ENCODE results near the gene MYO16. TPM values are rescaled to one million over a fixed set of nuclear protein-coding genes. Genes with fewer than 3 reads are reported as not detected.

MYO16 gene
- total RNA-seq, 1 donor from 2014 or later, result 0.49 TPM

- DNase-seq (ENCODE audit: extremely low spot score in 2 of 2), result no peak
- intact Hi-C loops (cut with DNase I), result no loop called here
- H3K9me3 ChIP-seq, result no peaks in the 10 kb centered on the region
- H3K36me3 ChIP-seq, result no peaks in the 10 kb centered on the region
- no peaks in the 10 kb centered on the region for H3K27me3 ChIP-seq
- H3K4me3 ChIP-seq, result no peak overlapping the region
- no peaks in the 10 kb centered on the region for H3K4me1 ChIP-seq
- H3K27ac ChIP-seq, result no peak overlapping the region
- TF ChIP-seq CTCF (IDR thresholded peaks at IDR 0.05), result no peak
- TF ChIP-seq POLR2A (IDR thresholded peaks at IDR 0.05), result no peak
Observed at GRCh38 chr13:108674346-108674745, 44.9 kb downstream of the MYO16 start.

GRCh38 chr13:108674771-108675170, 45.4 kb downstream of the MYO16 start:
- H3K4me1 ChIP-seq, result no peaks in the 10 kb centered on the region
- intact Hi-C loops (cut with DNase I), result no loop called here
- H3K27ac ChIP-seq, result no peak overlapping the region
- no peaks in the 10 kb centered on the region for H3K9me3 ChIP-seq
- no peaks in the 10 kb centered on the region for H3K36me3 ChIP-seq
- no peaks in the 10 kb centered on the region for H3K27me3 ChIP-seq
- TF ChIP-seq POLR2A (IDR thresholded peaks at IDR 0.05), result no peak
- no peak overlapping the region for H3K4me3 ChIP-seq
- no peak for DNase-seq (ENCODE audit: extremely low spot score in 2 of 2)

- intact Hi-C loops (cut with DNase I), result no loop called here
- H3K36me3 ChIP-seq, result no peaks in the 10 kb centered on the region
- DNase-seq (ENCODE audit: extremely low spot score in 2 of 2), result no peak
- H3K9me3 ChIP-seq, result no peaks in the 10 kb centered on the region
- no peaks in the 10 kb centered on the region for H3K27me3 ChIP-seq
- TF ChIP-seq CTCF (IDR thresholded peaks at IDR 0.05), result no peak
- TF ChIP-seq POLR2A (IDR thresholded peaks at IDR 0.05), result no peak
- no peak for TF ChIP-seq POLR2AphosphoS5 (IDR thresholded peaks at IDR 0.05; ENCODE audit: insufficient read depth in 1 of 2, low read depth in 1 of 2)
- H3K27ac ChIP-seq, result no peak overlapping the region
- H3K4me1 ChIP-seq, result no peaks in the 10 kb centered on the region
- H3K4me3 ChIP-seq, result no peak overlapping the region
Observed at GRCh38 chr13:108676620-108677019, 47.2 kb downstream of the MYO16 start.

- no peak overlapping the region for H3K27ac ChIP-seq
- H3K4me3 ChIP-seq, result no peak overlapping the region
- no peak for DNase-seq (ENCODE audit: extremely low spot score in 2 of 2)
- TF ChIP-seq POLR2A (IDR thresholded peaks at IDR 0.05), result no peak
- TF ChIP-seq CTCF (IDR thresholded peaks at IDR 0.05), result no peak
- TF ChIP-seq POLR2AphosphoS5 (IDR thresholded peaks at IDR 0.05; ENCODE audit: insufficient read depth in 1 of 2, low read depth in 1 of 2), result no peak
- H3K27me3 ChIP-seq, result no peaks in the 10 kb centered on the region
- H3K9me3 ChIP-seq, result no peaks in the 10 kb centered on the region
- no peaks in the 10 kb centered on the region for H3K36me3 ChIP-seq
- no peaks in the 10 kb centered on the region for H3K4me1 ChIP-seq
- intact Hi-C loops (cut with DNase I), result no loop called here
Observed at GRCh38 chr13:108677806-108678205, 48.4 kb downstream of the MYO16 start.

- DNase-seq (ENCODE audit: extremely low spot score in 2 of 2), result no peak
- TF ChIP-seq POLR2A (IDR thresholded peaks at IDR 0.05), result no peak
- no peak for TF ChIP-seq POLR2AphosphoS5 (IDR thresholded peaks at IDR 0.05; ENCODE audit: insufficient read depth in 1 of 2, low read depth in 1 of 2)
- TF ChIP-seq CTCF (IDR thresholded peaks at IDR 0.05), result no peak
- H3K4me1 ChIP-seq, result no peaks in the 10 kb centered on the region
- no peaks in the 10 kb centered on the region for H3K27me3 ChIP-seq
- no peaks in the 10 kb centered on the region for H3K36me3 ChIP-seq
- H3K4me3 ChIP-seq, result no peak overlapping the region
- H3K9me3 ChIP-seq, result no peaks in the 10 kb centered on the region
- intact Hi-C loops (cut with DNase I), result no loop called here
- no peak overlapping the region for H3K27ac ChIP-seq
Observed at GRCh38 chr13:108680011-108680410, 50.6 kb downstream of the MYO16 start.
